GM19043 (cell line): ENCODE data around the gene PTBP1.

Experiments used
- ATAC-seq: cut with Tn5 transposase; IDR thresholded peaks from one replicate; pipeline ENCODE4 v1.9.1; 2021; ENCODE audit warnings: low read depth; ENCODE audit not compliant: unreplicated experiment

Gene PTBP1

GRCh38 chr19:796692-797527 is at the start of gene PTBP1:
TSS of gene PTBP1 (plus strand) at chr19:797452. CDS start at chr19:797498, 46 bp downstream.
- peak; percentile 74 for ATAC-seq

- no peak for ATAC-seq
Measured at GRCh38 chr19:748274-748598, 49.0 kb upstream of the PTBP1 start.

- no peak for ATAC-seq
Measured at GRCh38 chr19:749811-750210, 47.4 kb upstream of the PTBP1 start.

GRCh38 chr19:750640-751423 is 46.4 kb upstream of the PTBP1 start, which contains the start of gene MISP:
TSS of gene MISP (plus strand) at chr19:751112. CDS start at chr19:756947, 5,835 bp downstream.
- ATAC-seq = no peak

- no peak for ATAC-seq
Measured at GRCh38 chr19:751501-752341, 45.5 kb upstream of the PTBP1 start.

GRCh38 chr19:752652-753517 is 44.4 kb upstream of the PTBP1 start:
- no peak for ATAC-seq

- ATAC-seq = no peak
Measured at GRCh38 chr19:754530-754929, 42.7 kb upstream of the PTBP1 start.

GRCh38 chr19:755063-755462 is 42.2 kb upstream of the PTBP1 start:
- ATAC-seq = no peak

- ATAC-seq = no peak
Measured at GRCh38 chr19:756236-756635, 41.0 kb upstream of the PTBP1 start.

GRCh38 chr19:756821-757688 is 40.2 kb upstream of the PTBP1 start:
- no peak for ATAC-seq

- no peak for ATAC-seq
Measured at GRCh38 chr19:757811-758668, 39.2 kb upstream of the PTBP1 start.

GRCh38 chr19:763181-763580 is 34.1 kb upstream of the PTBP1 start:
- no peak for ATAC-seq

GRCh38 chr19:763869-764268 is 33.4 kb upstream of the PTBP1 start:
- ATAC-seq = no peak

- ATAC-seq = no peak
Measured at GRCh38 chr19:764301-764700, 33.0 kb upstream of the PTBP1 start.

- ATAC-seq = no peak
Measured at GRCh38 chr19:765179-765738, 32.0 kb upstream of the PTBP1 start.

- ATAC-seq = no peak
Measured at GRCh38 chr19:768424-768823, 28.8 kb upstream of the PTBP1 start.

GRCh38 chr19:769616-770015 is 27.6 kb upstream of the PTBP1 start:
- no peak for ATAC-seq

- no peak for ATAC-seq
Measured at GRCh38 chr19:771332-771785, 25.9 kb upstream of the PTBP1 start.
